ENCODE measurements around the gene SFXN2. TPM values are rescaled to one million over a fixed set of nuclear protein-coding genes. Genes with fewer than 3 reads are reported as not detected.

Gene SFXN2
- total RNA-seq, 1 donor from 2014 or later, result 12.0 TPM

DNA sequence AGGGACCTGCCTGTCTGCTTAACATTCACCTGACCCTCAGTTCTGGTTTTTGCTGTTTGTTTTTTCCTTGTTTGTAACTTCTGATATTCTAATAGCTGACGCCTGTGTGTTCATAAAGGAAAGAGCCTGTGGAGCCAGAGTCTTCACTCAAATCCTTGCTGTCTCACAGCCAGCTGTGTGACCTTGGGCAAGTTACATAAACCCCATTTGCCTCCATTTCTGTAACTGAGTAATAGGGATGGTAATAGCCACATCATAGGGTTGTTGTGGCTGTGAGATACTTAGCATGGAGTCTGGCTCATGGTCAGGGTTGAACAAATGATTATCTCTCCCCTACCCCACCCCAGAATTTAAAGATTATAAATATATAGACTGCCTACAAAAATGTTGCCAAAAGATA lies 56.4 kb downstream of the SFXN2 start:
- intact Hi-C loops (cut with DNase I), result no loop called here
- Histone ChIP-seq H3K27me3 (no peaks in the 10 kb centered on the region), H3K27ac (no peak overlapping the region), H3K9me3 (no peaks in the 10 kb centered on the region), H3K4me3 (no peak overlapping the region), H3K36me3 (no peaks in the 10 kb centered on the region), H3K4me1 (peaks cover 52% of the 10 kb centered on the region)
- DNase-seq (no peak), ATAC-seq (no peak)
- no peak for TF ChIP-seq CTCF (IDR thresholded peaks at IDR 0.05)

DNA sequence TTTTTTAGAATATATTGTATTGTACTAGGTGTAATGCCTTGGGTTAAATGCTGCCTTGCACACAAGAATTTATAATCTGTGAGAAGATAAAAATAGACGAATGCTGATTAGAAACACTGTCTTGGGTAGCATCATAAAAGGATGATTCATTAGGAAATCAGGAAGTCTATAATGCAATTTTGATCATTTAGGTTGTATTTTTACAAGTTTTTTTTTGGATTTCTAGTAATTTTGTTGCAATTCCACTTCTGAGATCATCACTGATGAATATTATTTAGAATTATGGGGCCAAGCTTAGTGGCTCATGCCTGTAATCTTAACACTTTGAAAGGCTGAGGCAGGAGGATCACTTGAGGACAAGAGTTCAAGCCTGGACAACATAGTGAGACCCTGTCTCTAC lies 58.9 kb downstream of the SFXN2 start:
- Histone ChIP-seq H3K4me1 (peaks cover 66% of the 10 kb centered on the region), H3K36me3 (no peaks in the 10 kb centered on the region), H3K9me3 (no peaks in the 10 kb centered on the region), H3K4me3 (no peak overlapping the region), H3K27ac (peak overlapping the region; percentile 90), H3K27me3 (no peaks in the 10 kb centered on the region)
- DNase-seq (no peak), ATAC-seq (no peak)
- intact Hi-C loops (cut with DNase I), result no loop called here
- no peak for TF ChIP-seq CTCF (IDR thresholded peaks at IDR 0.05)

DNA sequence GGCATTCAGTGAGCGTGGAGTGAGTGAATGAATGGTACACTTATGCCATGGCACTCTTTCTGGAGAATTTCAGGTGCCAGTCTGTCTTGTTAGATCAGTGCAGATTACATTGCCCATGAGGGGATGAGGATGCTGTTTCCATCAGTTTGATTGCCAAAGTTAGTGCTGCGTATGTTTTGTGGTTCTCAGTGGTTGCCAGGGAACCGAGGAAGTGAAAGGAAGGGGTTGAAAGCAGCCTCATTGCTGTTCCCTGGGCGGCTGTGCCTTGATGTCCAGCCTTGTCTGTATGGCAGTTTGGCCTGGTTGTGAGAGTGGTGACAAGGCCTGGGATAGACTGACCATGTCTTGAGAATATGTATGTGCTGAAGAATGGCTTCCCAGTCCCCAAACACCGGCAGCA lies 59.5 kb downstream of the SFXN2 start:
- Histone ChIP-seq H3K4me3 (no peak overlapping the region), H3K36me3 (no peaks in the 10 kb centered on the region), H3K4me1 (peaks cover 73% of the 10 kb centered on the region), H3K27me3 (no peaks in the 10 kb centered on the region), H3K27ac (peak overlapping the region; percentile 90), H3K9me3 (no peaks in the 10 kb centered on the region)
- peak; percentile 2 for ATAC-seq
- intact Hi-C loops (cut with DNase I), result no loop called here
- TF ChIP-seq CTCF (IDR thresholded peaks at IDR 0.05), result no peak
- no peak for DNase-seq

GRCh38 chr10:102775201-102775934 lies 60.9 kb downstream of the SFXN2 start:
- H3K4me1 ChIP-seq, result peaks cover 75% of the 10 kb centered on the region
- H3K27ac ChIP-seq, result peak overlapping the region; percentile 90
- no peak for TF ChIP-seq CTCF (IDR thresholded peaks at IDR 0.05)
- no peaks in the 10 kb centered on the region for H3K9me3 ChIP-seq
- ATAC-seq, result no peak
- H3K4me3 ChIP-seq, result peak overlapping the region; percentile 46
- intact Hi-C loops (cut with DNase I), result no loop called here
- DNase-seq, result no peak
- no peaks in the 10 kb centered on the region for H3K36me3 ChIP-seq
- no peaks in the 10 kb centered on the region for H3K27me3 ChIP-seq

DNA sequence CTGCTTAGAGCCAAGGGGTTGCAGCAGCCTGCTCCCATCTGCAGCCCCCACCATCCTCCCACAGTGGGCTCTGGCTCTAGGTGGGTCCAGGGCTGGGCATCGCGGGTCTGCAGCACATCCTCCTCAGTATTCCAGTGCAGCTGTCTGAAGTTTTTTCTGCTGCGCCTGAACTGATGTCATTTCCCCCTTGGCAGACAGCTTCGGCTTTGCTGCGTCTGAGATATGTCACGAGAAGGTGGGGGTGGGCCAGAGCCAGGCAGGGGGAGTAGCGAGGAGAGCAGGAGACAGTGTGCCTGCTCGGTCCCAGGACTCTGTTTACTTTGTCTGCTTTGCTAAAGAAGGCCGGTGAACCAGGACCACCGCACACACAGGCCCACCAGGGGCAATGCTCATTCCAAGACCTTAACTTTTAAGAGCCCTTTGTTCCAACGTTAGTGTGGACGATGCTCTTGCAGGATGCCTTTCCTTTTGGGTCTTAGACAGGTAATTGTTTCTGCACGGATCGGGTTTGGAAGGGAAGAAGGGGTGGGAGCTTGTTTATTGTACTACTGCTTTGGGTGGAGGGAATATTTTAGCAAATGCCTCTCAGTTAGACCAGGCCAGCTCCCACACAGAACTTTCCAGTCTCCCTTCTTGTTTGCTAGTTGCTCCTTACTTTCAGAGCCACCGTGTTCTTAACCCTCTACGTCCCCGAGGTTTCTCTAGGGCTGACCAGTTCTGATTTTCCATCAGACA lies 61.7 kb downstream of the SFXN2 start:
- Histone ChIP-seq H3K4me3 (peak overlapping the region; percentile 46), H3K27ac (peak overlapping the region; percentile 90), H3K4me1 (peaks cover 75% of the 10 kb centered on the region), H3K36me3 (no peaks in the 10 kb centered on the region), H3K27me3 (no peaks in the 10 kb centered on the region), H3K9me3 (no peaks in the 10 kb centered on the region)
- TF ChIP-seq CTCF (IDR thresholded peaks at IDR 0.05), result no peak
- ATAC-seq (peak; percentile 65), DNase-seq (peak; percentile 80)
- intact Hi-C loops (cut with DNase I), result no loop called here

All from upper lobe of right lung (tissue), 1 donor.